ENCODE results near the gene SLC6A9.

SLC6A9 gene

DNA sequence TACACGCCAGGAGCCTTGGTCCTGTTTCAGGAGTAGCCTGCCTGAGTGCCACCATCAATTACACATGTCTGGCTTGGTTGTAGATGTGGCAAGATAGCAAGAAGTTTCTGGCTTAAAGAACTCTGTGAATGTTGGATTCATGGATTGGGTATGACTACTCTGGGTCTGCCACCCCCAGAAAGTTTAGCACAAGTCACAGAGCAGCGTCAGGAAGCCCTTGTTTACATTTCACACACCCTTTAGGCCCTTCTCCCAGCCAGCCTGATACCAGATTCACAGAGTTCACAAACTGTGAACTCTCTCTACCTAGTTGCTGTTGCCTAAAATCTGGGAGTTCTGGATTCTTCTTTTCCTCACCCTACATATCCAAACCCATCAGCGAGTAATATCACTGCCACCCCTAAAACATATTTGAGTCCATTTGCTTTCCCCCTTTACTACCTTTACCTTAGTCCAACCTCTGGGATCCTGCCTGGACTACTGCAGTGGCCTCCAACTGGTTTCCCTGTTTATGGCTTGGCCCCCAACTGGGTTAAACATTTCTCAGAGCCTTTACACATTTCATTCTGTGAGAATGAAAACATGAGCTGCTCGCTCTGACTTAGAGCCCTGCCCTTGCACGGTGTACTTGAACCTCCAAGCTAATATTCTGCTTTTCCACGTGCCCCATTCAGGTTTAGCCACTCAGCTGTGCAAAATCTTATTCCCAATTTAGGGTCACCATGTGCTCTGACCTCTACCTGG lies 43.9 kb downstream of the SLC6A9 start:
- DNase-seq = no peak

- DNase-seq = no peak
These were observed 44.5 kb downstream of the SLC6A9 start for GRCh38 chr1:43986712-43987111.

GRCh38 chr1:43985984-43986595 lies 45.2 kb downstream of the SLC6A9 start:
- DNase-seq = no peak

GRCh38 chr1:43984855-43985254 lies 46.4 kb downstream of the SLC6A9 start:
- DNase-seq = no peak

DNA sequence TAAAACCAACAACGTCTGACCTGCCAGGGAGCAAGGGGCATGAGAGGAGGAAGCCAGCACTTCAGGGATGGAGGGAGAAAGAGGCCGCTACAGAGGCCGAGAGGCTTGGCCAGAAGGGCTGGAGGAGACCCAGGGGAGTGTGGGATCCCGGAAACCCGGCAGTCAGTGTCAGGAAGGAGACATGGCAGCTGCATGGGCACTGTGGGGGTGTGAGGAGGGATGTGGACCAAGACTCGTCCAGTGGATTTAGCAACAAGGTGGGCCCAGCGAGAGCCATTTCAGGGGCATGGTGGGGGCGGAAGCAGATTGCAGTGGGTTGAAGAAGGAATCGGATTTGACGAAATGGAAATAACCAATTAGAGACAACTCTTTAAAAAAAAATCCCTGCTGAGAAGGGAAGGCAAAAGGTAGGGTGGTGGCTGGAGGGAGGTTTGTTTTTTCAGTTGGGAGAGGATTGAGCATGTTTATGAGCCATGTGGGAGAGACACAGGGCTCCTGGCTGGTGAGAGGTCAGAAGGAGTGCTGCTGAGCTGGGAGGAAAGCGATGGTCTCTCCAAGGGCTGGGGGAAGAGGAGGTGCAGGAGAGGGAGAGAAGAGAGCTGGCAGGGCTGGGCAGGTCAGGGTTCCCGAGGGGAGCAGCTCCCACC lies 47.9 kb downstream of the SLC6A9 start:
- DNase-seq = peak in 1 of 51 donors; percentile 39

- peak in 1 of 51 donors; percentile 39 for DNase-seq
These were observed 48.5 kb downstream of the SLC6A9 start for GRCh38 chr1:43982808-43983207.

DNA sequence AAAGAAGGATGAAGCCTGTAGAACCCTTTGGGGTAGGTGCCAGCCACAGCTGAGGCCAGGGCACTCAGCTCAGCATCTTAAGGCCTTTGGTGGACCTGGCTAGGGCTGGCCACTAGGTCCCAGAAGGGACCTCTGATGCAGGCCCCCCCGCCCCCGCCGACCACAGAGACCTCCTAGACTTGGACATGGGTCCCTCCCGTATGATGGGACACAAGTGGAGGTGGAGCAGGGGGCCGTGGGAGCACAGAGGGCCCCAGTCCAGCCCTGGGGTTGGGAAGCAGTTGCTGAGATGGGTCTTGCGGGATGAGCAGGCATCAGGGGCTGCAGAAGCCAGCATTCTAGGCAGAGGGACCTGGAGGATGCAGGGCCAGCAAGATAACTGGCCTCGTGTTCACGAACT lies 49.0 kb downstream of the SLC6A9 start:
- DNase-seq = no peak

DNA sequence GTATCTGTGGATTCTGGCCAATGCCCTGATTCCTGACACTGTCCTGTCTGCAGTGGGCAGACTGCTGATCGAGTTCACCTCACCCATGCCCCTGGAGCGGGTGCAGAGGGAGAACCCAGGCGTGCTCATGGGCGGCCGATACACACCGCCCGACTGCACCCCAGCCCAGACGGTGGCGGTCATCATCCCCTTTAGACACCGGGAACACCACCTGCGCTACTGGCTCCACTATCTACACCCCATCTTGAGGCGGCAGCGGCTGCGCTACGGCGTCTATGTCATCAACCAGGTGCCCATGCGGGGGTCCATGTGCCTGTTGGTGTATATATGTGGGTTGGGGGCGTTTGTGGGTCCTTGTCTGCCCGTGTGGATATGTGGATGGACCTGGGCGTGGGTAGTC lies 49.6 kb downstream of the SLC6A9 start:
- DNase-seq = no peak

GRCh38 chr1:43981135-43981491 lies 50.1 kb downstream of the SLC6A9 start:
- no peak for DNase-seq

DNA sequence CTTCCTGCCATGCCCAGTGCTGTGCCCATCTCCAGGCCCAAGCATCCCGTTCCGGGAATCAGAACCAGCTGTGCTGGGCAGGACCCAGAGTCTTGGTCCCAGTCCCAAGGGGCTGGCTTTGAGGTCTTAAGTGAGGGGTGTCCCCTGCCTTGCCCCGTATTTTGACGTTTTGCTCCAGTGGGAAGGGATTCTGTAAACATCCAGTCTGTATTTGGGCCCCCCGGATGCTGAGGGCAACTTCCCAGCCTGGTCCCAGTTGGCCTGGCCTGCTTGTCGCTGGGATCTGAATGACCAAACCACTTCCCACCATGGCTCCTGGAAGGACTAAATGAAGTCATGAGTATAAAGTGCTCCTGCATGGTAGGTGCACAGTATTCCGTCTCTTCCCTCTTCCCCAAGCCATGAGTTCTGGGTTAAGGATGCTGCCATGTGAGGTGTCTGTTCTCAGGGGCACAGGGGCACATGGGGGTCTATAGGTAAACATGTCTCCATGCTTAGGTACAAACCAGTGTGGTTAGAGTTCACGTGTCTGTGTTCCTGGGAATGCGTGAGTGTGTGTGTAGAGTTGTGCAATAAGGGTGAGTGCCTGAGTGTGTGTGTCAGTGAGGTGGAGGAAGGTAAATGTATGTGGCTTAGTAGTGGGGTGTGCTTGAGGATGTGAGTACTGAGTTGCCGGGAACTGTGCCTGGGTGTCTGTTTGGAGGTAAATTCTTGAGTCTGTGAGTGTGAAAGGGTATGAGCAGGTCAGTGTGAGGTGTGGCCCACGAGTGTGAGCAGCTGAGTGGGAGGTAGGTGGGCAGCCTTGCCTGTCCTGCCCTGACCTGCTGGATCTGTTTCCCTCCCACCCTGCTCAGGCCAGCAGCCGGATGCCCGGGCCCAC lies 50.8 kb downstream of the SLC6A9 start:
- DNase-seq = no peak

DNA sequence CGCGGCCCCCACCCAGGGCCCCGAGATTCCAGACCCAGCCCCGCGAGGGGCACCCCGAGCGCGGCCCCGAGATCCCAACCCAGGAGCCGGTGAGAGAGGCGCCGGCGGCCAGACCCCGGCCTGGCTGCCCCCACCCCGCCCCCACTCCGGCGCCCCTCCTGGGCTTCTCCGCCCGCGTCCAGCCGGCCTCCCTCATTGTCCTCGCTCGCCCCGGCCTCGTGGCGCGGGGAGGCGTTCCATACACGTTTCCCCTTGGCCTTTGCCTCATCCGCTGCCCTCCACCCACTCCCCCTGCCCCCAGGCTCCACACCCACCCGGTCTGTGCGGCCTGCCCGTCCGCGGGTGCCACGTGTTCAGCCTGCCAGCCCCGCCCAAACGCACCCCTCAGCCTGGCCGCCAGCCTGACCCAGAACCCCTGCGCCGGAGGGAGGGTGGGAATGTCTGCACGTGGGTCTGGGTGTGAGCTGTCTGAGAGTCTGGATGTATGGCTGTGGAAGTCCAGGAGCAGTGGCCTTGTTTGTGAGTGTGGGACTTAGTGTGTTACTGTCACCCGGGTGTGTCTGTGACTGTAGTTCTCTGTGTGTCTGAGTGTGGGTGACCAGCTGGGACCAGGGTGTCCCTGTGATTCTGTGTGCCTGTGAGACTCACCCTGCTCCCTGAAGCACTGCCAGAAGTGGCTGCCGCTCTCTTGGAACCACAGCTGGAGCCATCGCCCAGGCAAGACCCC lies 51.6 kb downstream of the SLC6A9 start:
- DNase-seq = peak in 29 of 51 donors; percentile 11 to 81 (median 32)

GRCh38 chr1:43979261-43979527 lies 52.1 kb downstream of the SLC6A9 start:
- DNase-seq = no peak

- peak in 30 of 51 donors; percentile 8 to 74 (median 37) for DNase-seq
These were observed 52.6 kb downstream of the SLC6A9 start, which contains the start of gene B4GALT2 for GRCh38 chr1:43978551-43979260. Gene B4GALT2, plus strand, starts transcription at chr1:43979210. Its CDS starts 1,951 bp downstream, at chr1:43981161.

DNA sequence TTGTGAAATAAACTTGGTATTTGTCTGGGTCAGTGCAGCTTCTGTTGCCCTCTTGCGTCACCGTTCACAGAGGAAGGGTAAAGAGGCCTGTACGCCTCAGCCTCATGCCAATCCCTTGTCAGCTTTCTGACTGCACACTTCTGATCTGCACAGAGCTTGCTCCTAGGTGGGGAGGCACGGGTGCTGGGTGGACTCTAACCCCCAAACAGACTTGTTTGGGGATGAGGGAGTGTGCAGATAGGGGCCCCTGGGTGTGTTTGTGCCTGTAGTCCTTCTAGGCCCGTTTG lies 53.1 kb downstream of the SLC6A9 start:
- DNase-seq = no peak

DNA sequence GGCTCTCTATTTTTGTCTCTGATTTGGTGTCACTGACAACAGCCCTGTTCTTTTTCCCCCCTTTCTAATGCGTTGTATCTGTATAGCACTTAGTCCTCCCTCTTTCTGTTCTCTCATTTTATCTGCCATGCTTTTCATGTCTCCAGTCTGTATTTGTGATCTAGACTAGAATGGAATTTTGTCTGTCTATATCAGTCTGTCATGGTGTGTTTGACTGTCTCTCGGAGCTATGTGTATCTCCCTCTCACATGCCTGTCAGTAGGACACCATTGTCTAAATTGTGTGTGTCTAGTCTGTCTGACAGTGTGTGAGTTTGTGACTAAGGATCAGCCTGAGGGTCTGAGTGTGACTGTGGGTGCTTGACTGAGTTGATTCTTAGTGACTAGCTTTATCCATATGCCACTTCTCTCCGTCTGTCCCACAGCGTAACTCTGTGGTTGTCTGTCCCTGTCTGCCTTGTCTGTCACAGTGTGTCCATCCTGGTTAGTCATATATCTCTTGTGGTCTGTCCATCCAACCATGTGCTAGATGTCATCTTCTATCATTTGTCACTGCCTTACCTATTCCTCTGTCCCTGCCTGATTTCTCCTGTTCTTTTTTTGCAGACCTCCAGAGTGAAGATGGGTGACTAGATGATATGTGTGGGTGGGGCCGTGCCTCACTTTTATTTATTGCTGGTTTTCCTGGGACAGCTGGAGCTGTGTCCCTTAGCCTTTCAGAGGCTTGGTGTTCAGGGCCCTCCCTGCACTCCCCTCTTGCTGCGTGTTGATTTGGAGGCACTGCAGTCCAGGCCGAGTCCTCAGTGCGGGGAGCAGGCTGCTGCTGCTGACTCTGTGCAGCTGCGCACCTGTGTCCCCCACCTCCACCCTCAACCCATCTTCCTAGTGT lies 53.6 kb downstream of the SLC6A9 start:
- DNase-seq = no peak

DNA sequence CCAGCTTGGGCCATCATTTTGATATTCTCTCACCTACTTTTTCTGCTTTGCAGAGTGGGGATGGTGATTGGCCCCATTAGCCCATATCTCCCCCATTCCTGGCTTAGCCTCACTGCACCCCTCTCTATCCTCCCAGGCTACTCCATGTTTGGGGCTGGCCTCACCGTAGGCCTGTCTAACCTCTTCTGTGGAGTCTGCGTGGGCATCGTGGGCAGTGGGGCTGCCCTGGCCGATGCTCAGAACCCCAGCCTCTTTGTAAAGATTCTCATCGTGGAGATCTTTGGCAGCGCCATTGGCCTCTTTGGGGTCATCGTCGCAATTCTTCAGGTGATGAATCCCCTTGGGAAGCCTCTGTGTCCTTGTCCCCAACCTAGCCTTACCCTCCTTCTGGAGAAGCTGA lies 54.4 kb downstream of the SLC6A9 start:
- no peak for DNase-seq

GRCh38 chr1:43976045-43976444 lies 55.2 kb downstream of the SLC6A9 start:
- DNase-seq = no peak

DNA sequence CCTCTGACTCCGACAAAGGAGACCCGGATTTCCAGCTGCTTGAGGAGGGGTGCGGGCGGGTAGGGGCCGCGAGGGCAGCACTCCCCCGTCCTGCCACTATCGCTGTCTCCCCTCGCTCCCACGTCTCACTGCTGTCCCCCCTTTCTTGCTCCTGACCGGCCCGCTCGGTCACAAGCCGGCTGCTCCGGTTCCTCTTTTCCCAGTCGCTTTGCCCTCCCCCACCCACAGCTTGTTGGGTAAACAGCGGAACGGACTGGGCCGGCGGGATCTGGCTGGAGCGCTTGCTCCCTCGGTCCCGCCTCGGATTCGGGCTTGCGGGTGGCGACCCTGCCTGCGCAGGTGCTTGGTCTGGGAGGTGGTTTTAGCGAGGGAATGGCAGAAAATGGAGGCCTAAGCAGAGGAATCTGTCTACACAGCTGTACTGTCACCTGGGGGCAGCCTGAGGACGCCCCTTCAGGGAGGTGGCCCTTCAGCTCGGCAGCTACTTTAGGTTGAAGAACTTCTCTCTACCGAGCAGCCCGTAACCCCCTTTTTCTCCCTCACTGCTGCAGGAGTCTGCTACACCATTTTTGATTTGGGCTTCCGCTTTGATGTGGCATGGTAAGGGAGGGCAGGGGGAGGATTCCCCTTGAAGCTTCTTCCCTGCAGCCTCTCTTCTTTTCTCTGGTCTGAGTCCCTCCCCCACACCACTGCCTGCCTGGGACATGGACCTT lies 55.9 kb downstream of the SLC6A9 start:
- peak in 30 of 51 donors; percentile 24 to 69 (median 40) for DNase-seq
